Nephron progenitor cell (in vitro differentiated cells): ENCODE measurements around the gene KCNE4.

ENCODE experiments used
- DNase-seq: peaks from one replicate; pipeline ENCODE4 v3.0.0; 2021
- H3K27ac Mint-ChIP-seq: 2 replicates; pipeline ENCODE4 v1.8.0; 2021; ENCODE audit warnings: mild to moderate bottlenecking, moderate library complexity, mixed read lengths
- H3K27me3 Mint-ChIP-seq: 2 replicates; pipeline ENCODE4 v1.8.0; 2021; ENCODE audit warnings: mild to moderate bottlenecking, low read depth, mixed read lengths; ENCODE audit not compliant: poor library complexity
- H3K36me3 Mint-ChIP-seq: 2 replicates; pipeline ENCODE4 v1.8.0; 2021; ENCODE audit warnings: low read depth, mixed read lengths
- H3K4me1 Mint-ChIP-seq: 2 replicates; pipeline ENCODE4 v1.8.0; 2021; ENCODE audit warnings: mixed read lengths
- H3K4me3 Mint-ChIP-seq: 2 replicates; pipeline ENCODE4 v1.8.0; 2021; ENCODE audit warnings: mild to moderate bottlenecking, moderate library complexity, mixed read lengths
- H3K9me3 Mint-ChIP-seq: 2 replicates; pipeline ENCODE4 v1.8.0; 2021; ENCODE audit warnings: mild to moderate bottlenecking, moderate library complexity, mixed read lengths
- TF ChIP-seq, protein P1 (sequence below): fragments of 200-600 bp; sonication (generic); IDR thresholded peaks from 2 replicates; pipeline ENCODE4 v1.5.0; 2021; ENCODE audit warnings: antibody characterized with exemption

The KCNE4 gene

DNA sequence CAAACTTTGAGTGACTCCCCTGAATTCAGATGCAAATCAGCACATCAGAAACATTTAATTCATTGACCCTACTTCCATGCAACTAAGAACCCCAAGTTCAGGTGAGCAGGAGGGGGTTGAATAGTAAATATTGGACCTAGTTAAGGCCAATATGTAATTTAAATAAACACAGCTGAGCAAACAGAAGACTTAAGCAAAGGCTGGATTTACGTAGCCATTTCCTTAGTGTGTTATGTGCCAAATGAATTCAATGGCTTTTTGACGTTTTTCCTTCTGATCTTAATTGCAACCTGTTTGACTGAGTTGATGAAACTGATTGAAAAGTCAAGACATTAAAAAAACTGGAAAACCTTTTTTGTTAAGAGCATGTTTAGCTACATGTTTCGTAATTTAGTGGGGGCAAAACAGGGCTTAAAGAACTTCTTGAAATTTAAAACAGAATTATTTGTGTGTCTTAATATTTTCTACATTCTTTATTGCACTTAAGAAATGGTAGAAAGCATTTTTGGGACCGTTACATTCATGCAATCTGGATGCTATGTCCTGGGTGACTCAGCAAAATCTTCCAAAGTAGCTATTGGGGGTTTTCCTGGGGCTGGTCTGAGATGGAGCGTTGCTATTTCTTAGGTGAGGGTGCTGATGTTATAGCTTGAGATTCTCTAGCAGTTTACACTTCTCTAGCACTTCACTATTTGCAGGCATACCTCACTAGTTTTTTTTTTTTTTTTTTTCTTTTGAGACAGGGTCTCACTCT, 25.5 kb upstream of the KCNE4 start:
- Mint-ChIP-seq H3K27me3 (no peaks in the 10 kb centered on the region), H3K27ac (no peak overlapping the region), H3K4me3 (no peak overlapping the region), H3K9me3 (peaks cover 1% of the 10 kb centered on the region), H3K4me1 (no peaks in the 10 kb centered on the region), H3K36me3 (no peaks in the 10 kb centered on the region)
- no peak for DNase-seq
- TF ChIP-seq, protein P1, sequence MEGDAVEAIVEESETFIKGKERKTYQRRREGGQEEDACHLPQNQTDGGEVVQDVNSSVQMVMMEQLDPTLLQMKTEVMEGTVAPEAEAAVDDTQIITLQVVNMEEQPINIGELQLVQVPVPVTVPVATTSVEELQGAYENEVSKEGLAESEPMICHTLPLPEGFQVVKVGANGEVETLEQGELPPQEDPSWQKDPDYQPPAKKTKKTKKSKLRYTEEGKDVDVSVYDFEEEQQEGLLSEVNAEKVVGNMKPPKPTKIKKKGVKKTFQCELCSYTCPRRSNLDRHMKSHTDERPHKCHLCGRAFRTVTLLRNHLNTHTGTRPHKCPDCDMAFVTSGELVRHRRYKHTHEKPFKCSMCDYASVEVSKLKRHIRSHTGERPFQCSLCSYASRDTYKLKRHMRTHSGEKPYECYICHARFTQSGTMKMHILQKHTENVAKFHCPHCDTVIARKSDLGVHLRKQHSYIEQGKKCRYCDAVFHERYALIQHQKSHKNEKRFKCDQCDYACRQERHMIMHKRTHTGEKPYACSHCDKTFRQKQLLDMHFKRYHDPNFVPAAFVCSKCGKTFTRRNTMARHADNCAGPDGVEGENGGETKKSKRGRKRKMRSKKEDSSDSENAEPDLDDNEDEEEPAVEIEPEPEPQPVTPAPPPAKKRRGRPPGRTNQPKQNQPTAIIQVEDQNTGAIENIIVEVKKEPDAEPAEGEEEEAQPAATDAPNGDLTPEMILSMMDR: no peak

DNA sequence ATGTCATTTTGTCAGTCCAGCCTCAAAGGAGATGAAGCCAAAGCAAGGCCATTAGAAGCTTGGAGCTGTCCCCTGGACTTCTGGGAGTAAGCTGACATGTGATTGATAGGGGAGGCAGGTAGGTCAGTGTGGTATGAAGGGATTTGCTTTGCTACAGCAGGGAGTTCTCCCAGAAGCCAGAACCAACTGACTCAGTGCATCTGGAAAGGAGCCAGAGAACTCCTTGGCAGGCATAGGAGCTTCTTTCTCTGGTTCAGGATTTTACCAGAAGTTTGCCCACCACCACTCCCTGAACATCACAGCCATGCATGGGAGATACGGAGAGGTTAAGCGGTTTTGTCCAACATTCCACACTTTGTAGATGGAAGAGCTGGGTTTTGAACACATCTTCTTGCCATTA, 24.5 kb upstream of the KCNE4 start:
- Mint-ChIP-seq H3K27ac (no peak overlapping the region), H3K4me1 (no peaks in the 10 kb centered on the region), H3K27me3 (no peaks in the 10 kb centered on the region), H3K4me3 (no peak overlapping the region), H3K9me3 (peaks cover 10% of the 10 kb centered on the region), H3K36me3 (no peaks in the 10 kb centered on the region)
- TF ChIP-seq, protein P1: no peak
- no peak for DNase-seq

DNA sequence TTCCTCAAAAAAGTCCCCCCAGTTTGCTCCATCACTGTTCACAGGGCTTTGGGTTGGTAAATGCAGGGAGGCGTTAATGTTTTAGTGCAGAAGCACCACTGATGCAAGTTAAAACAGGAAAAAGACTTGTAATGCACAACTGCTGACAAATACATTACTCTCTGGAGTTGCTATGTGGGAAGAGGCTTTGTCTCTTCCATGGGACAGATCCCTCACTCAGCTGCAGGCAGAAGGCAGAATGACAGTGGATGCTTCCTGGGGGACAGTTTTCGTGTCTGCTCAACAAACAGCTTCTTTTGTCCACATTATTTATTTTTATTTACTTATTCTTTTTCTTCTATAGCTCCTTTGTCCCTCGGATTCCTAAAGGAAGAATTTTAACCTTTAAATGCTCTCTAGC, 22.7 kb upstream of the KCNE4 start:
- no peak for DNase-seq
- no peak overlapping the region for H3K27ac Mint-ChIP-seq
- TF ChIP-seq, protein P1: no peak
- H3K9me3 Mint-ChIP-seq: peaks cover 24% of the 10 kb centered on the region
- no peaks in the 10 kb centered on the region for H3K27me3 Mint-ChIP-seq
- H3K36me3 Mint-ChIP-seq: no peaks in the 10 kb centered on the region
- H3K4me1 Mint-ChIP-seq: no peaks in the 10 kb centered on the region
- no peak overlapping the region for H3K4me3 Mint-ChIP-seq

DNA sequence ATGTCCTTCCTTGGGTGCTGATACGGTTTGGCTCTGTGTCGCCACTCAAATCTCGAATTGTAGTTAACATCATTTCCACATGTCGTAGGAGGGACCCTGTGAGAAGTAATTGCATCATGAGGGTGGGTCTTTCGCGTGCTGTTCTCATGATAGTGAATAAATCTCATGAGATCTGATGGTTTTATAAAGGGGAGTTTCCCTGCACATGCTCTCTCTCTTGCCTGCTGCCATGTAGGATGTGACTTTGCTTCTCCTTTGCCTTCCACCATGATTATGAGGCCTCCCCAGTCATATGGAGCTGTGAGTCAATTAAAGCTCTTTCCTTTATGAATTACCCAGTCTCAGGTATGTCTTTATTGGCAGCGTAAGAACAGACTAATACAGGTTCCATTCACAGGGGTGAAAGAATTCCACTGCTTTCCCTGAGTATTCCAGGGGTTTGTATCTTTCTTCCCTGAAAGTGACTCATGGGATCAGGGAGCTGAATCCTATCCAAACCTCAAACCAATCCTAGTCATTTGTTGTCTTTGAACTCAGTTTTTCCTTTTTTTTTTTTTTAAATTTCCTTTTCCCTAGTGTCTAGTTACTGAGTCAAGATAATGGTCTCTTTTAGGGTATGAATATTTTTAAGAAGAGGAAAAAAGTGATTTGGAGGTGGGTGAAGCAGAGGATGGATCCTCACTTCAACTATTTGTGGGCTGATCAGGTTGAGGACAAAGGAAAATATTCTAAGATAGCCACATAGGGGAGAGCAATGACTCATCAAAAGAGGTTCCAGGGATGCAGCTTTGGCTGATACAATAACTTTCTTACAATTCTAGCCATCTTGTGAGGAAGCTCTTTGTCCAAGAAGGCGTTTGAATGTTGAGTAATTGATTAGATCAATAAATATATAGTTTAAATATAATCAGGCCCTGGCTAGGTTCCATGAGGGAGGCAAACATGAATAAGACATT, 19.5 kb upstream of the KCNE4 start:
- TF ChIP-seq, protein P1: no peak
- no peaks in the 10 kb centered on the region for H3K36me3 Mint-ChIP-seq
- no peak overlapping the region for H3K4me3 Mint-ChIP-seq
- H3K27ac Mint-ChIP-seq: no peak overlapping the region
- no peak for DNase-seq
- H3K27me3 Mint-ChIP-seq: no peaks in the 10 kb centered on the region
- peaks cover 24% of the 10 kb centered on the region for H3K9me3 Mint-ChIP-seq
- H3K4me1 Mint-ChIP-seq: peaks cover 1% of the 10 kb centered on the region

DNA sequence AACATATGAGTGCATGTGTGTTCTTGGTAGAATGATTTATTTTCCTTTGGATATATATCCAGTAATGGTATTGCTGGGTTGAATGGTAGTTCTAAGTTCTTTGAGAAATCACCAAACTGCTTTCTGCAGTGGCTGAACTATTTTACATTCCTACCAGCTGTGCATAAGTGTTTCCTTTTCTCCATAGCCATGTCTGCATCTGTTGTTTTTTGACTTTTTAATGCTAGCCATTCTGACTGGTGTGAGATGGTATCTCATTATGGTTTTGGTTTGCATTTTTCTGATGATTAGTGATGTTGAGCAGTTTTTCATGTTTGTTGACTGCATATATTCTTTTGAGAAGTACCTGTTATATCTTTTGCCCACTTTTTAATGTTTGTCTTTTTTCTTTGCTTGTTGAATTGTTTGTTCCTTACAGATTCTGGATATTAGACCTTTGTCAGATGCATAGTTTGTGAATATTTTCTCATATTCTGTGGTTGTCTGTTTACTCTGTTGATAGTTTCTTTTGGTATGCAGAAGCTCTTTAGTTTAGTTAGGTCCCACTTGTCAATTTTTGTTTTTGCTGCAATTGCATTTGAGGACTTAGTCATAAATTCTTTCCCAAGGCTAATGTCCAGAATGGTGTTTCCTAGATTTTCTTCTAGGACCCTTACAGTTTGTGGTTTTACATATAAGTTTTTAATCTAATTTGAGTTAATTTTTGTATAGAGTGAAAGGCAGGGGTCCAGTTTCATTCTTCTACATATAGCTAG, 17.6 kb upstream of the KCNE4 start:
- no peak overlapping the region for H3K27ac Mint-ChIP-seq
- H3K9me3 Mint-ChIP-seq: peaks cover 24% of the 10 kb centered on the region
- no peaks in the 10 kb centered on the region for H3K27me3 Mint-ChIP-seq
- TF ChIP-seq, protein P1: no peak
- H3K4me3 Mint-ChIP-seq: no peak overlapping the region
- peaks cover 19% of the 10 kb centered on the region for H3K4me1 Mint-ChIP-seq
- no peak for DNase-seq
- H3K36me3 Mint-ChIP-seq: no peaks in the 10 kb centered on the region
